HG03342 (cell line): ENCODE measurements around the gene ATP8A1.

ENCODE experiments used
- ATAC-seq: cut with Tn5 transposase; IDR thresholded peaks from one replicate; pipeline ENCODE4 v1.9.1; 2021; ENCODE audit warnings: mild to moderate bottlenecking, moderate library complexity; ENCODE audit not compliant: unreplicated experiment

Gene ATP8A1

DNA sequence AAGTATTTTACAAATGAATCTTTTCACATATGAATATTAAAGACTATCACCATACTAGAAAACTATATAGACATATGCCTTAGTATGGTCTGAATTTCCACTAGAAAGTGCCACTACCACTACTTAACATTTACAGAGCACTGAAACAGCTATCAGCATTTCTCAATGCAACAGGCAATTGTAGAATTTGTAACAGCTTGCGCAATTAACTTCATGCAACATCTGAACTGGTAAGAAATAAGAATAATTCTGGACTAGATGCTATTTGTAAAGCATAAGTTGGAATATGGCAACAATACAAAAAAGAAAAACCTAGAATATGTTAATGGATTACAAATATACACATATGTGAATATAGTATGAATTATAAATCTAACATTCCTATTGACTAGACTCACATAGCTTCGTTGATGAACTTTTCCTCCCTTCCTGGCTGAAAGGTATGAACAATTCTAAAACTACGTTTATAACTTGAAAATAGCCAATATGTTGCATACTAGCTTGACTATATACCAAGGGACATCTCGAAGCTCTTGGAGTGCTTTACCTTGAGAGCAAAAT is 82.0 kb downstream of the ATP8A1 start:
- no peak for ATAC-seq

DNA sequence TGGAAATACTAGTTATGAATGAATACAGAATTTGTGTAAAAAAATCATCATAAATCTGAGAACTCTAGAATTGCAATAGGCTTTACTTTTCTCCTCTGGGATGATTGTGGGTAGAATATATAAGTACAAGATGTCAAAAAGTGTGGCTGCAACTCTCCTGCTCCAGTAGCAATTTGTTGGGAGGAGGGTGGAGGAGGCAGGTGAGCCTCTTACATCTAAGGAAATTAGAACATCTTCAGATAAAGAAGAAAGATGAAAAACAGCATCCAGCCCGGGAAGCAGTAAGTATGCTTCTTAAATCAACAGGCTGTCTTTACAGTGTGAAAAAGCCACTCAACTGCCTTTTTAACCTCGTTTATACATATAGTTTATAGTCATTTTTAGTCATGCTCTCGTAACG is 83.7 kb downstream of the ATP8A1 start:
- no peak for ATAC-seq

DNA sequence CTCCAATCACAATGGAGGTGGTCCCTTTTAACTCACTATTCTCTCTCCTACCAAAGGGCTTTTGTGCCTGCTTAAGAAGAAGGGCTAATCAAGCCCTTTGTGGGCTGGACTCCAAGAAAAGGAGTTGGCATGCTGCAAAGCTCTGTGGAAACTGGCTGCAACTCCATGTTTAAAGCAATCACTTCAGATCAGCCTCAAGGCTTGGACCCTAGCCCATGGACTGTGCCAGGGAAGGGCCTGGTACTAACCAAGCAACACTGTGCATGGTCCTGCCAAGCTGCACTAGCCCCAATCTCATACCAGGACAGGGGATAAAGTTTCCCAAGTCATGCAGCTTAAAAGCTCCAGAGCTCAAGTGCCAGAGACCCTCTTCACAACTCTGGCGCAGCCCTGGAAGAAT is 86.7 kb downstream of the ATP8A1 start:
- ATAC-seq, result no peak

DNA sequence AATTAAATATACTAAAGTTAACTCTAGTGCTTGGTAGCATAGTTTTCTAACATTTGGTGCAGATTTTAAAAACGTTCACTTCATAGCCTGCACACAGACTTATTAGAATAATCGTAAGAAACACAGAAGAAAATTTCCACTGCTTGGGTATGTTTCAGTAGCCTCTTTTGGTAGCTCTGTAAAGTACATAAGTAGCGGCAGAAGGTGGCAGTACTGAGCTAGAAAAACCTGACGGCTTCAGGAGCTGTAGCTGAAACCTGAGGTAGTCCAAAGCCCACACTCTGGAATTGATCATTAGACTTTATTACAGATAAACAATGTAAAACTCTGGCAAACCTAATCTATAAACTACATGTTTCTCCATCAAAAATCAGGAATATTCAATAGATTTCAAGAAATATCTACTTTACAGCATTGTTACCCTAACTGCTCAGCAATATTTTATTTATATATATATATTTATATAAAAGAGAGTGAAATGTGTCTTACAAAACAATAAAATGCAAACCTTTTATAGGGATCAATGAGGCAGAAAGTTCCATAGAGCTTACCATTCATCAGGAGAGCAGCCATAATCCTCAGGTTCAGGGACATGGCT is 88.2 kb downstream of the ATP8A1 start:
- peak; percentile 95 for ATAC-seq

DNA sequence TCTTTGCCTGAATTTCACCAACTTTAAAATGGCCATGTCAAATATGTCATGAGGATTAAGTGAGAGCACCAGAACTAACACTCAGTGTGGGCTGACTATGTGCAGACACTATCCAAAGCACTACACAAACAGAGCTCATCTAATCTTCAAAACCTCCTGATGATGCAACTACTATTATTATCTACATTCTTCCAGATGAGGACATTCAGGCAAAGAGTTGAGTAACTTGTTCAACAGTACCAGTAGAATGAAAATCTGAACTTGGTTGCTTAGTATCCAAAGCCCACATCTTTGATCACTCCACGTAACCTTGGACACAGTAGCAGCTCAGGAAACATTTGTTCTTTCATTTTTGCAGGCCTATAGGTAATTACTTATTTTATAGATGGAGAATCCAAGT is 90.1 kb downstream of the ATP8A1 start:
- ATAC-seq, result no peak

DNA sequence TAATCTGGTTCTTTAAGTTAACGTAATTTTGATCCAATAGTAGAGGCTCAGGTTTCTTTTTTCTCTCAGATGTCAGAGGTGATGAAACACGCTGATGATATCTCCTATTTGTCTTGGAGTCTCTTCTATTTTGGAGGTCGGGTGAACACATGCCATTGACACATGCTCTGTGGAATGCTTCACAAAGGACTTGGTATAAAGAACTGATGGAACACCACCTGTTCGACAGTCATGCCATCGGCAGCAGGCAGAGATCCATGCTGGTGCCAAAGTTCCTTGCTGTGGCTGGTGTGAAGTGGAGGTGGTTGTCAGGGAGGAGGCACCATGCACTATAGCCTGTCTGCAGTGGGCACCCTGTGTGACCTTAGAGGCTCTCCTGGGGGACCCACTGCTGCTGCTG is 94.9 kb downstream of the ATP8A1 start:
- no peak for ATAC-seq

DNA sequence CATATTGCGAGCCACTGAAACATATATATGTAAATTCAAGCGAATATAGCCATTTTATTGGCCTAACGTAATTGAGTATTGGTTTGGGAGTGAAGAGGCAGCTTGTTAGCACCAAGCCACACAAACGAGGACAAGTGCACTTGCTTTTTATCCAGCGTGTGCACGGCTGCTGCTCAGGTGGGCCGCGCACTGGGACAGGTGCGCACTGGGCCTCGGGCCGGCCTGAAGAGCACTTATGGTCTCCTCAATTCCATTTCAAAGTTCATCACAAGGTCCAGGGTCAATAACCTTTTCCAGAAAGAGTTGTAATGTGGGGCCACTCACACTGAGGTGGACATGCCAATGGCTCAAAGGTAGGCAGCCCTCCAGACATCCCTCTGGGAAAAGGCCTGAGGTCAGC is 95.9 kb downstream of the ATP8A1 start:
- no peak for ATAC-seq

DNA sequence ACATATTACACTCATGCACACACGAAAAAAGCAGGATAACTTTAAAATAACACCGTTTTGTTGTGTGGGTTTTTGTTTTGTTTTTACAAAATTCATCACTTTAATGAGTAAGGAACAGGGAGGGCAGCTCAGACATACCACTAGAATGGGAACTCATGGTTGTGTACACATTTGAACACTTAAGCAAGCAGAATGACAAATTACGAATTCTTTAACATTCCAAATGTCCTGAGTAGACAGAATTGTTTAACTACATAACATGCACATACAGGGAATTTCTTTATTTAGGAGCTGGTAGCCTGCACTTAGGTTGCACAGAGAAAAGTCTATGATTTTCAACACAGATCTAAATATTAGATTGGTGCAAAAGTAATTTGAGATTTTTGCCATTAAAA is 96.4 kb downstream of the ATP8A1 start:
- no peak for ATAC-seq

DNA sequence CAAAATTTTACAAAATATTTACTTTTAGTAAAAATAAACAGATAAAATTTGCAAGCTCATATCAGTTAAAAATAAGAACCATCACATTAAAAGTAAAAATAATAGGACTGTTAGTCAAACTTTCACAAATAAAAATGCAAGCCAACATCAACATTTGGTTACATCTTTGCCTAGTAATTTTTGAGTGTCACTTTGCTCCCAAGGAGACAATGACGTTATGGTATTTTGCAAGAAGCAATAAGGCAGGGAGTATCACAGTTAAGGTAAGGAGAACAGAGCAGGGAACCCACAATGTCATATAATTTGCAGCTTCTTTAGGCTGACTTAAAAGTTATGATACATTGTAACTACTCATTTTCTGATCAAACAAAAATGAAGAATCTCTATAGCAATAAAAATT is 98.7 kb downstream of the ATP8A1 start:
- ATAC-seq, result no peak

DNA sequence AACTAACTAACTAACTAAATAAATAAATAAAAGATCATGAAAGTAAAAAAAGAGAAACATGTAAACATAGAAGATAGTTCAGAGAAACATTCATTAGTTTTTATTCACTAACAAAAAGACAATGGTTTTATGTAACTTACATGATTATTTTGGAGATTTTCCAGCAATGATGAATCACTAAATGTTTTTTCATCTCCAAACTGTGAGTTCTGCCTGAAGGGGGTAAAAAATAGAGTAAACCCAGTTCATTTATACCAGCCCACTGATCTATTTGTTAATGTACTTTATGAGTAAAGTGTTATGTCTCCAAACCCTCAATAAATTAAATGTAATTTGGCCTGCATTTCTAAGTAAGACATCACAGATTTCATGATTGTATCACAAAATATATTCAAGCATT is 101.1 kb downstream of the ATP8A1 start:
- no peak for ATAC-seq

DNA sequence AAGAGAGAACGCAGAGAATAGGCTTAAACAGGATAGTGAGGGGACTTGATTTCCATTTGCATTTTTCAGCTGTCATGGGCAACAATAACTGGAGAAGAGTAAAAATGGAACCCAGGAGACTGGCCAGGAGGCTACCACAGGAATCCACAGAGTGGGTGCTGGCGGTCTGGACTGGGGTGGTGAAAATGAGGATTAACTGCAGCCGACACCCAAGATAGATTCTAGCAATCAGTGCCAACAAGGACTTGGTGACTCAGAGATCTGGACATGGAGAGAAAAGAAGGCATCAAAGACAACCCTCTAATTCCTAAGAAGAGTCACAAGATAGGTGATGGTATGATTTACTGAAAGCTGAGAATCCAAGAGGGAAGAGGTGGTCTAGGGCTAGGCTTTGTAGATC is 102.8 kb downstream of the ATP8A1 start:
- ATAC-seq, result no peak

DNA sequence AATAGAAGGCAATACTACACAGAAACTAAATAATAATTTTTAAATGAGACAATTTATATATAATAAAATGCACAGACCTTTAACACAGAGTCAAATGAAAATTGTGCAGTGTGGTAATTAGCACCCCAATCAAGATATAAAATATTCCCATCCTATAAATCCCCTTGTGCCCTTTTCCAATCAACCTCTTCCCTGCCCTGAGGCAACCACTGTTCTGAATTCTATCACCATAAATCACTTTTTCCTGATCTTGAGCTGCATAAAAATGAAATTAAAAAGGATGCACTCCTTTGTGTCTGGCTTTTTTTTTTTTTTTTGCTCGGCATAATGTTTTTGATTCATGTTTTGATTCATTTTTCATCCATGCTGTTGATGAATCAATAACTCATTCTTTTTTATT is 107.0 kb downstream of the ATP8A1 start:
- ATAC-seq, result no peak

DNA sequence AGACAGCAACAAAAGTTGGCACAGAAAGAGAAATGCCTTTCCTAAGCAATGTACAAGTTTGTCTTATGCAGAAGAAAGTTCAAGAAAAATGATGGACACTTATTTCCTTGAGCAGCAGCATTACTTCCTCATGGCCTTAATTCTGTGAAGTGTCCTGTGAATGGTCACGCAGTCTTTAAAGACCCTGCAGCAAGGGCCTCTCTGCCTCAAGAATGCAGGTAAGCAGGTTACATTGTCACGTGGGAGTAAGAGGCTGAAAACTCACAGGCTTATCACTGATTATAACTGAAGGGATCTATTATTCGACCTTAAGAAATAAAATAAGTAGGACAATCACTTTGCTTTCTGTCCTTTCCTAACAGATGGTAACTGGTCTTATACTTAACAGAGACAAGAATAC is 109.1 kb downstream of the ATP8A1 start:
- ATAC-seq, result no peak

DNA sequence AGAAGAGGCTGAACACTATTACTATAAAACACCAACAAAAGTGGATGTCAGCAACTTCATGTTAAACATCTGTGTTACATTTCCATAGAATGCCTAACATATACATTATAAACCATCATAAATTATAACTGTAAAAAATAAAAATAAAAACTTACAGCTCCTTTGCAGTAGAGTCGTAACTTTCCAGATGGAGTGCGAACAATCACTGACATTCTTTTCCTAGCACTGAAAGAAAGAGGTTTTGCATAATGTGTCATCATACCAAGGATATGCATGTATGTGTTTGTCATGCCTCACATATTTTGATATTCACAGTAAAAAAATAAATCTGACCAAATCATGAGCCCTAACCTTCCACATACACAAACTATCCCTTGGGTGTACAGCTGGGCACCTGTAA is 113.1 kb downstream of the ATP8A1 start:
- no peak for ATAC-seq

DNA sequence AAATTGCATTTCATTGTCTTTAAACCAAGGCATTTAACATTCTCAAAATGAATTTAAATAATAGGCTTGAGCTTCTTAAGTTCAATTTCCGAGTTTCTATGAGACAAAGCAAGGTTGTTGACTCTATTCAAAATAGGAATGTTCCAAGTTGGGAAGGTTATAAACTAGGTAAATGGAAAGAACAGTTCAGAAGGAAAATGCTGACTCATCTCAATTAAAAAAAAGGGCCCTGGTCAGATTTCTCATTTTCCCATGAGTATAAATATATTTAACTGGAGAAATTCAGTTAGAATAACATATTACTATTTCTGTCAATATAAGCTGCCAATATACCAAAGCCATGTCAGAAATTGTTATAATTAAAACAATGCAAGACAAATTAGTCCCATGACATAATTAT is 113.8 kb downstream of the ATP8A1 start:
- no peak for ATAC-seq

DNA sequence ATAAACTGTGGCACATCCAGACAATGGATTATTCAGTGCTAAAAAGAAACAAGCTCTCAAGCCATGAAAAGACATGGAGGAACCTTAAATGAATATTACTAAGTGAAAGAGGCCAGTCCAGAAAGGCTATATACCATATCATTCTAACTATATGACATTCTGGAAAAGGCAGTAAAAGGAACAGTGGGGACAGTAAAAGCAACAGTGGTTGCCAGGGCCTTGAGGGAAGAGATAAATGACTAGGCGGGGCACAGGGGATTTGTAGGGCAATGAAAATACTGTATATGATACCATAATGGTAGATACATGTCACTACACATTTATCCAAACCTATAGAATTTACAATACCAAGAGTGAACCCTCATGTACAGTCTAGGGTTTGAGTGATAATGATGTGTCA is 115.3 kb downstream of the ATP8A1 start:
- no peak for ATAC-seq

DNA sequence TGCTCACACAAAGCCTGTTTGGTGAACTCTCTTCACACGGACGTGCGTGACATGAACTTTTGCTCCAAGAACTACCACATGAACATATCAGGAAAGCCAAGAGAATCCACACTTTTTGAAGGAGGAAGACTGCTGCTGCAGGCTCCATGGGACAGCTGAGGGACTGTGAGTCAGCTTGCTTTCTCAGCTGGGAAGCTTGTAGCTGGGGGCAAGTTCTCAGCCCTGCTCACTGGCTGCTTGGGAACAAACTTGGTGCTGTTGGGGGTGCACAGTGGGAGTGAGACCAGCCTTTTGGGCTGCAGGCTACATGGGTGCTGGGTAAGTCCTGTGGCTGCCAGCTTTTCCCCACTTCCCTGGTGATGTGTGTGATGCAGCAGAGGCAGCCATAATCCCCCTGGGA is 123.9 kb downstream of the ATP8A1 start:
- ATAC-seq, result no peak

DNA sequence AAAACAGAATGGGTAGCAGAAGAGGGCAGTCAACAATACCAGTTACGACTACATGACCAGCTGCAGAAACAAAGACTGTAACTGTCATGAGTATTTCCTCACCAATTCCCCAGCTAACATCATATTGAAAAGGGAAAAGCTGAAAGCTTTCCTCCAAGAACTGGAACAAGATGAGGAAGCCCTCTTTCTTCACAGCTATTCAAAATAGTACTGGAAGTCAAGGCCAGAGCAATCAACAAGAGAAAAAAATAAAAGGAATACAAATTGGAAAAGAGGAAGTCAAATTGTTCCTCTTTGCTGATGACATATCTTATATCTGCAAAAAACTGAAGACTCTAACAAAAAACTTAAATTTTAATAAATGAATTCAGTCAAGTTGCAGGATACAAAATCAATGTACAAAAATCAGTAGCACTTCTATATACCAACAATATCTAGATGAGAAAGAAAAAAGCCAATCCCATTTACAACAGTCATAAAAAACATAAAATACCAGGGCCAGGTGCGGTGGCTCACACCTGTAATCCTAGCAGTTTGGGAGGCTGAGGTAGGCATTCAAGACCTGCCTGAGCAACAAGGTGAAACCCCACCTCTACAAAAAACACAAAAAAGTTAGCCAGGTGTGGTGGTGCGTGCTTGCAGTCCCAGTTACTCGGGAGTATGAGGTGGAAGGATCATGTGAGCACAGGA is 125.4 kb downstream of the ATP8A1 start:
- ATAC-seq, result no peak

DNA sequence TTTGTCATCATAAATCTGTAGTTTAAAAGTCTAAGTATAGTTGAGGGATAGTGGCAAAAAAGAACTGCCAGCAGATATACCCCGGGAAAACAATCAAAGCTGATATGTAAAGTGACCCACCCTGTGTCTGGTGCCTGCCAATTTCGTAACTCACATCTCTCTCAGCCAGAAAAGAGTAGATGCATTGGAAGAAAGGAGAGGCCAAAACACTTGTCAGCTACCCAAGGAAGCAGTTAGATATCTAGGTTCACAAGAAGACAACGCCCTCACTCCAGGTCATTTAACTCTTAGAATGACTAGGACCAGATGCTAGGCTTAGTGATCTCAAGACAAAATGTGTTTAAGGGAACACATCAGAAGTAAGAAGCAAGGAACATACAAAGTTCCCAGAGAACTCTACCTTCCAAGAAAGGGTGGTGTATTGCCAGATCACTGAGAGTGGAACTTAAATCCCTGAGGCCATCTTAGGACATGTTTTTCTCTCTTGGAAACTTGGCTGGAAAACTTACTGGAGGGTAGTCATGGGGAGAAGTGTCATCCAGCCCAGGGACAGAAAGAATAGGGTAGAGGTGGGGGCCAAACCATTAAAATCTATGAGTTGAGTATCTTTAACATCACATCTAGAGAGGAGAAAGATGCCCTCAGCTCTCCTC is 133.7 kb downstream of the ATP8A1 start:
- ATAC-seq, result no peak

DNA sequence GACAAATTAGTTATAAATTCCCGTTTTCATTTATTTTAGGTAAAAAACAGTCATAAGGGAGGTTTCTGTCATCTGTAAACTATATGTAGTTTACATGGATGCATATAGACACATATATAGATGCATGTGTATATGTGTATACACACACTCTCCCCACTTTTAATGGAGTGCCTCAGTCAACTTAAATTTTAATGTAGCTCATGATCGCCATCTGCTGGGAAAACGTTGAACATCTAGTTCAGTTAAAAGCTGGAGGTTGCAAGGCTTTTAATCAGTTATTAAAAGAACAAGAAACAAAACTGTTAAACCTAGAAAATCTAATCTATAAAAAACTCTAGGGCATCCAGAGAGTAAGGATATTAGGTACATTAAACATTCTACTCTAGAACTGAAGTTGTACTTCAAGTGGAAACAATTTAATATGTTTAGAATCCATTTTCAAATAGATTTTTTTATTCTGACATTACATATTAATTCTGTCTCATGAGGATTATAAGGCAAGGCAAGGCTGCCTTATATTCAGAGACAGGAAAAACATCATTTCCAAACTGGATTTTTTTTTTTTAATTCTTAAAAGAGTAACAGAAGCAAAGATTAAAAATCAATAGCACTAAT is 137.0 kb downstream of the ATP8A1 start:
- peak; percentile 65 for ATAC-seq

DNA sequence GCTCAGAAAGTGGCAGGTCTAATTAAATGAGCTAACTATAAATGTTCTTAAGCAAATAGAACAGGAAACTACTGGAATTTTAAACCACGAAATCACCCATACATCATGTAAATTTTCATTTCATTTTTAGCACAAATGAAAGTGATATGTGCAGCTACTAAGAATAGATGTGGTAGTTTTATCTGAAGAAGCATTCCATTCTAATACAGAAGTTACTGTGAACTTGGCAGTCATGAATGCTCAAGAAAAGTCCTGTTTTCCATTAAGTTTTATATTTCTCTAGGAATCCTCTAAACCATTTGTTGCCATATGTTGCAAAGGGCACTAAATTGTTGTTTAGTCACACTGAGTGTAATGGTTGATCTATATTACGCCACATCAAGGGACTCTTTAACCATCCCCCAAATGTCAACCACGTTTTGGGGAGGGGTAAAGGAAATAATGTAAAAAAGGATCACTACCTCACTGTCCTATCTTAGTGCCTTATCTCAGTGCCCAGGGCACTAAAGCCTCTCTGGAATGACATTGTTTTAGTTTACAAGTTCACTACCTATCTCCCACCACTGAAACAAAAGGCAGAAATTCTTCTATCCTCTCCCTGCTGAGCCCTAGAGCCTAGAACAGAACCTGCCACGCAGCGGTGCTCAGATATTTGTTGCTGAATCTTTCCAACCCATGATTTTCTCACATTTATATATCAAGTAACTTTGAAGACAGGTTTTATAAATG is 141.6 kb downstream of the ATP8A1 start:
- no peak for ATAC-seq
